Gastroesophageal sphincter (tissue), 3 donors: ENCODE data around the gene PSMD8.

Experiments
- POLR2A ChIP-seq, 2 donors: fragments of 450-650 bp; IDR thresholded peaks; one replicate each; pipeline ENCODE4 v1.6.1; 2017; ENCODE audit warnings: antibody characterized with exemption in 2 of 2, mild to moderate bottlenecking in 2 of 2, moderate library complexity in 1 of 2
- POLR2AphosphoS5 ChIP-seq: sonication (generic); formaldehyde crosslinking; IDR thresholded peaks from one replicate; pipeline ENCODE4 v1.6.1; 2017; ENCODE audit warnings: antibody characterized with exemption
- TF ChIP-seq, protein P1 (sequence below), 4 experiments: fragments of 200-600 bp in 2 of 4; fragments of 450-650 bp in 2 of 4; sonication (generic) in 1 of 4; IDR thresholded peaks; one replicate each; pipeline ENCODE4 v1.5.1; 2017 to 2019; ENCODE audit warnings: antibody characterized with exemption in 4 of 4, mild to moderate bottlenecking in 2 of 4, moderate library complexity in 2 of 4

DNA sequence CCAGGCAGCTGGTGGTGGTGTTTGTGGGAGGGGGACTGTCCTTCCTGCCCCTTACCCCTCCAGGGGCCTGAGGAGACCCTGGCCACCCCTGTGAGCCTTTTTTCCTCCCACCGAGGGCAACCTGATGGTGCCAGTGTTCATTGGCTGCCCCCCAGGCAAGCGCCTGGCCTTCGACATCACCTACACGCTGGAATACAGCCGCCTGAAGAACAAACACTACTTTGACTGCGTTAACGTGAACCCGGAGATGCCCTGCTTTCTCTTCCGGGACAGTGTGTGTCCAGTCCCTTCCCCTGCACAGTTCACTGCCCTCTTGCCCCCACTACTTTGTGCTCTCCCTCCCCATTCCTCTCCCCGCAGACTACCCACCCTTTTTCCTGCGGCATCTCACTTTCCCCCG lies 7.3 kb upstream of the PSMD8 start:
- no peak for TF ChIP-seq POLR2A (IDR thresholded peaks at IDR 0.05)
- TF ChIP-seq, protein P1, sequence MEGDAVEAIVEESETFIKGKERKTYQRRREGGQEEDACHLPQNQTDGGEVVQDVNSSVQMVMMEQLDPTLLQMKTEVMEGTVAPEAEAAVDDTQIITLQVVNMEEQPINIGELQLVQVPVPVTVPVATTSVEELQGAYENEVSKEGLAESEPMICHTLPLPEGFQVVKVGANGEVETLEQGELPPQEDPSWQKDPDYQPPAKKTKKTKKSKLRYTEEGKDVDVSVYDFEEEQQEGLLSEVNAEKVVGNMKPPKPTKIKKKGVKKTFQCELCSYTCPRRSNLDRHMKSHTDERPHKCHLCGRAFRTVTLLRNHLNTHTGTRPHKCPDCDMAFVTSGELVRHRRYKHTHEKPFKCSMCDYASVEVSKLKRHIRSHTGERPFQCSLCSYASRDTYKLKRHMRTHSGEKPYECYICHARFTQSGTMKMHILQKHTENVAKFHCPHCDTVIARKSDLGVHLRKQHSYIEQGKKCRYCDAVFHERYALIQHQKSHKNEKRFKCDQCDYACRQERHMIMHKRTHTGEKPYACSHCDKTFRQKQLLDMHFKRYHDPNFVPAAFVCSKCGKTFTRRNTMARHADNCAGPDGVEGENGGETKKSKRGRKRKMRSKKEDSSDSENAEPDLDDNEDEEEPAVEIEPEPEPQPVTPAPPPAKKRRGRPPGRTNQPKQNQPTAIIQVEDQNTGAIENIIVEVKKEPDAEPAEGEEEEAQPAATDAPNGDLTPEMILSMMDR (IDR thresholded peaks at IDR 0.05) = no peak
- no peak for TF ChIP-seq POLR2AphosphoS5
